Fibroblast of villous mesenchyme (primary cell): ENCODE measurements around the gene CACNA1B. TPM values are rescaled to one million over a fixed set of nuclear protein-coding genes. Genes with fewer than 3 reads are reported as not detected.

Source experiments
- DNase-seq: peaks from one replicate; pipeline ENCODE4 v3.0.0-alpha.2; 2010; ENCODE audit warnings: low read depth
- H3K4me3 ChIP-seq: 2 replicates; pipeline ENCODE4 v1.5.1; 2011; ENCODE audit warnings: low read depth, mild to moderate bottlenecking, low read length
- CTCF ChIP-seq: IDR thresholded peaks from 2 replicates; pipeline ENCODE4 v1.5.1; 2012; ENCODE audit warnings: low read depth, mild to moderate bottlenecking, low read length; ENCODE audit not compliant: insufficient read depth
- total RNA-seq: library from RNA; depleted of rRNA; stranded (reverse); fragments of >200 nt; gene quantifications from 2 replicates; pipeline ENCODE4 v1.2.3, GENCODE V29; 2012

Gene CACNA1B
- total RNA-seq, 1 donor: 0.43 TPM

- H3K4me3 ChIP-seq: no peak overlapping the region
- no peak for TF ChIP-seq CTCF
- no peak for DNase-seq
These were observed 241.1 kb downstream of the CACNA1B start for GRCh38 chr9:138118601-138119071.

DNA sequence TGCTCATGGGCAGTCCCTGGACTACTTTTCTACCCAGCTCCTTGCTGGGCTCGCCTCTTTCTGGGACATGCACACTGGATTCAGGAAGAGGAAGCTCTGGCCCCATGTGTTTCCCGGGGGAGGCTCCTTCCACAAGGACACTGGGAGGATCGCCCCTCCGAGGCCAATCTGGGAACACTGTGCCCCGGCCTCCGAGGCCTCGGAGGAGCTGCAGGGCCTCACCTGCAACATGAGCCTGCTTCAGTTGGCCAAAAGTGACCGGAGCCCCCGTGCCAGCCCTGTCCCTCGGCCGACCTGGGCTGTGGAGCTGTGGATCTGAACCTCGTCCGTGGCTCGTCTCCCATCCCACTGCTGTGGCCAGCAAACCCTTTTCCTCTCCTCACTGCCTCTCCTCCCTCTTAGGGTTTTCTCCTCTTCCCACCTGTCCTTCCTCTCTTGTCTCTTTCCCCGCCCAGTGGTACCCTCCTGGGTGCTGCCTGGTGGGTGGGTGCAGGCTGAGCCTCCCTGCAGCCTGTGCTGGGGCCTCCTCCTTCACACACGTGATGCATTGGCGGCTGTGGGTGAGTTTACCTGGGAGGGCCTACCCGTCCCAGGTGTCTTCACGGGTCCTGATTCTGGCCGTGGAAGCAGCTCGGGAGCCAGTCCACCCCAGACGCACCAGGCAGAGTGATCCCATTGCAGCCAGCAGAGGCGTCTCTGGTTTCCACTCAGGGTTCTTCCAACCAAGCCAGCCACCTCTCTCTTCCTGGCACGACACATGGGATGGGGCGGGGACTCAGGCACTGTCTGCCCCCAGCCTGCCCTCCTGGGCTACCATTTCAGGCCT, 241.8 kb downstream of the CACNA1B start:
- H3K4me3 ChIP-seq: no peak overlapping the region
- TF ChIP-seq CTCF: no peak
- DNase-seq: no peak

DNA sequence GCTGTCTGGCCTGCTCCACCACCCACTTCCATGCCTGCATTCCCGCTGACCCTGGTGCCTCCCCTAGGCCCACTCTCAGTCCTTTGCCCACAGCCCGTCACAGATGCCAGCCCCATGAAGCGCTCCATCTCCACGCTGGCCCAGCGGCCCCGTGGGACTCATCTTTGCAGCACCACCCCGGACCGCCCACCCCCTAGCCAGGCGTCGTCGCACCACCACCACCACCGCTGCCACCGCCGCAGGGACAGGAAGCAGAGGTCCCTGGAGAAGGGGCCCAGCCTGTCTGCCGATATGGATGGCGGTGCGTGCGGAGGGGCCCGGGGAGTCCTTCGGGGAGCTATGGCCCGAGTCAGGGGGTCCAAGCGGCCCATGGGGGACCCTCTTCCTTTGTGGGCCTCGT, 242.5 kb downstream of the CACNA1B start:
- DNase-seq: no peak
- H3K4me3 ChIP-seq: no peak overlapping the region
- TF ChIP-seq CTCF: no peak

GRCh38 chr9:138120511-138121437, 243.2 kb downstream of the CACNA1B start:
- no peak for TF ChIP-seq CTCF
- H3K4me3 ChIP-seq: no peak overlapping the region
- DNase-seq: no peak

GRCh38 chr9:138121438-138122050, 244.0 kb downstream of the CACNA1B start:
- no peak overlapping the region for H3K4me3 ChIP-seq
- DNase-seq: no peak
- no peak for TF ChIP-seq CTCF

DNA sequence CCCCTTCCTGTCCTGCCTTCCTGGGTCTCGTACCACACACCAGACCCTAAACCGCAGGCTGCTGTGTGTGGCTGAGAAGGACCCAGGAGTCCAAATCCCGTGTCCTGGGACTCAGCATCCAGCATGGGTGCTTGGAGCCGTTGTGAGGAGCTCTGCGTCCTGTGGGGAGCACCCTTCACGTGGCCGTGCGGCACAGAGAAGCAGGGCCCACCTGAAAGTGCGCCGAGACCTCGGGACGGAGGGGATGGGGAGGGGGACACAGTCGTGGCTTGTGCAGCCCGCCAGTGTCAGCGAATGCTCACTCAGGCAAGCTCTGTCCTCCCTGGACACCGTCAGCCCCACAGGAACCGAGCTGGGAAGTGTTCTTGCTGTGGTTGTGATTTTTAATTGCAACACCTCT, 244.6 kb downstream of the CACNA1B start:
- no peak for TF ChIP-seq CTCF
- no peak for DNase-seq
- no peak overlapping the region for H3K4me3 ChIP-seq
